ENCODE data around the gene HSPB6. TPM values are rescaled to one million over a fixed set of nuclear protein-coding genes. Genes with fewer than 3 reads are reported as not detected.
A peak's percentile ranks its signal among the peaks of the same experiment; 100 is the strongest.

Gene HSPB6
- total and polyA plus RNA-seq, 2 of the 8 experiments (the other 6 are each of a cell fraction or from before 2014, with no cell fraction given): 0.91 TPM; not detected in 1

DNA sequence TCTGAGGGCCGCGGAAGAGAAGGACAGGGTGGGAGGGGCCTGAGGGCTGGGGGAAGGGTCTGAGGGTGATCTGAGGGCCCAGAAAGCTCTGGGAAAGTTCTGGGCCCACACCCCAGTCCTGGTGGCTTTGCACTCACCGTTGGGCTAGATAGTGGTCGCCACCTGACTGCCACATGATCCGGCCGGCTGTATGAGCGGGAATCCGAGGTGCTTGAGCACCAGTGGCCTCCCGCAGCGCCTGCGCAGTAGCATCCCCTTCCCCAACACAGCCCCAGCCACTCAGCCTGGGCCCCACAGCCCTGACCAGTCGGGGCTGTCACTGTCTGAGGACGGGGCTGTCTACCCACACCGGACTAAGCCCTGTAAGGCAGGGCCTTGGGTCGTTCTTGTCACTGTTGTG is 40.8 kb upstream of the HSPB6 start (continued):
- TF ChIP-seq, protein P1, sequence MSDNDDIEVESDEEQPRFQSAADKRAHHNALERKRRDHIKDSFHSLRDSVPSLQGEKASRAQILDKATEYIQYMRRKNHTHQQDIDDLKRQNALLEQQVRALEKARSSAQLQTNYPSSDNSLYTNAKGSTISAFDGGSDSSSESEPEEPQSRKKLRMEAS (IDR thresholded peaks at IDR 0.05): peak; percentile 99

Data from H1 (cell line).